ENCODE measurements around the gene ZCWPW2.

ZCWPW2 gene

GRCh38 chr3:28376424-28376823 is 27.9 kb downstream of the ZCWPW2 start:
- no peaks in the 10 kb centered on the region for H3K4me1 ChIP-seq
- no peak for DNase-seq
- no peak overlapping the region for H3K4me3 ChIP-seq
- no peak overlapping the region for H3K27ac ChIP-seq
- H3K9me3 ChIP-seq, result no peaks in the 10 kb centered on the region
- no peaks in the 10 kb centered on the region for H3K27me3 ChIP-seq
- no peak for TF ChIP-seq CTCF (IDR thresholded peaks at IDR 0.05)
- intact Hi-C loops (cut with DNase I; ENCODE audit: low total_unique reads), result no loop called here
- no peaks in the 10 kb centered on the region for H3K36me3 ChIP-seq

- no peak for TF ChIP-seq CTCF (IDR thresholded peaks at IDR 0.05)
- H3K9me3 ChIP-seq, result no peaks in the 10 kb centered on the region
- DNase-seq, result no peak
- no peaks in the 10 kb centered on the region for H3K27me3 ChIP-seq
- H3K27ac ChIP-seq, result no peak overlapping the region
- intact Hi-C loops (cut with DNase I; ENCODE audit: low total_unique reads), result no loop called here
- H3K36me3 ChIP-seq, result peaks cover 0 to 11% (median 0%) of the 10 kb centered on the region in 3 donors
- no peak overlapping the region for H3K4me3 ChIP-seq
- H3K4me1 ChIP-seq, result no peaks in the 10 kb centered on the region
These were observed 37.5 kb downstream of the ZCWPW2 start for GRCh38 chr3:28386049-28386448.

DNA sequence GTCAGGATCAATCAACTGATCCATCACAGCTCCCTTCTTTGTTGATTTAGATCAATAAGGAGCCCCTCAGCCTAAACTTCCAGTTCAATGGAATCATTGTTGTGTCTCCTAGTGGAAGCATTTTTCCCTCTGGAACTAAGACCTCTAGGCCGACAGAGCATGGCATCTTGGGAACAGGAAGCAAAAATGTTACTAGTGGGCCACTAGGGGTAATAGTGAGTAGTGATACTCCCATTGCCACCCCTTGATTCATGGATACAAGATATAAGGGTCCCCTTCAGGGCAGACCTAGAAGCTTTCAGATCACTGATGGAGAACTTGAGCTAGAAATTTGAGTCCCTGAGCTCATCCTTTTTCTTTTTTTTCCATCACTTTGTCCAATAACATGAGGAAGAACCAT is 40.5 kb downstream of the ZCWPW2 start:
- DNase-seq, result no peak
- no peak for TF ChIP-seq CTCF (IDR thresholded peaks at IDR 0.05)
- H3K36me3 ChIP-seq, result peaks cover 0 to 18% (median 14%) of the 10 kb centered on the region in 3 donors
- H3K4me1 ChIP-seq, result no peaks in the 10 kb centered on the region
- H3K27ac ChIP-seq, result no peak overlapping the region
- no peak overlapping the region for H3K4me3 ChIP-seq
- intact Hi-C loops (cut with DNase I; ENCODE audit: low total_unique reads), result no loop called here
- peaks cover 0 to 18% (median 3%) of the 10 kb centered on the region in 3 donors for H3K9me3 ChIP-seq
- H3K27me3 ChIP-seq, result no peaks in the 10 kb centered on the region

GRCh38 chr3:28399206-28399605 is 50.7 kb downstream of the ZCWPW2 start:
- Histone ChIP-seq H3K4me3 (no peak overlapping the region), H3K36me3 (peaks cover 0 to 6% (median 0%) of the 10 kb centered on the region in 3 donors), H3K27ac (no peak overlapping the region), H3K27me3 (no peaks in the 10 kb centered on the region), H3K4me1 (no peaks in the 10 kb centered on the region), H3K9me3 (peaks cover 0 to 66% (median 36%) of the 10 kb centered on the region in 3 donors)
- TF ChIP-seq CTCF (IDR thresholded peaks at IDR 0.05), result no peak
- no peak for DNase-seq
- intact Hi-C loops (cut with DNase I; ENCODE audit: low total_unique reads), result no loop called here

DNA sequence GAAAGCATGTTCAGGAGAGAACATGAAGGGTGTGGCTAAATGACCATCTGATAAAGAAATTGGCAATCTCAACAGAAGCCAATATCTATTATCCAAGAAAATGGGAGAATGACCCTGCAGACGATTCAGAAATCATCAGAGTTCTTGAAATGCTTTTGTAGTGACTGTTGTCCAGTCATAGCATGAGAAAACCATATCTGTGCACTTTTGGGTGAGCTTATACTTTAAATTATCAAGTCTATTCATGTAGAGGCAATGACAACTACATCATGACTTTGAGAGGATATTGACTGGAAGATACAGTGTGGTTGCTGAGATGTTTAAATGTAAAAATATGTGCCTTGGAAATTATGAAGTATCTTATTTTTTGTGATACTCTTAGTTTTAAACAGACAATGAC is 57.7 kb downstream of the ZCWPW2 start:
- no peaks in the 10 kb centered on the region for H3K36me3 ChIP-seq
- peaks cover 0 to 42% (median 14%) of the 10 kb centered on the region in 3 donors for H3K9me3 ChIP-seq
- H3K4me3 ChIP-seq, result no peak overlapping the region
- no peak for TF ChIP-seq CTCF (IDR thresholded peaks at IDR 0.05)
- intact Hi-C loops (cut with DNase I; ENCODE audit: low total_unique reads), result no loop called here
- H3K27me3 ChIP-seq, result no peaks in the 10 kb centered on the region
- DNase-seq, result no peak
- no peak overlapping the region for H3K27ac ChIP-seq
- no peaks in the 10 kb centered on the region for H3K4me1 ChIP-seq

- no peak for DNase-seq
- Histone ChIP-seq H3K4me3 (no peak overlapping the region), H3K4me1 (no peaks in the 10 kb centered on the region), H3K36me3 (no peaks in the 10 kb centered on the region), H3K27me3 (no peaks in the 10 kb centered on the region), H3K27ac (no peak overlapping the region), H3K9me3 (peaks cover 0 to 8% (median 6%) of the 10 kb centered on the region in 3 donors)
- TF ChIP-seq CTCF (IDR thresholded peaks at IDR 0.05), result no peak
- intact Hi-C loops (cut with DNase I; ENCODE audit: low total_unique reads), result no loop called here
These were observed 100.9 kb downstream of the ZCWPW2 start for GRCh38 chr3:28449398-28449797.
